Astrocyte of the cerebellum (primary cell): Measurements from ENCODE around the gene SERPINA12.

Experiments used
- DNase-seq: peaks from one replicate; pipeline ENCODE4 v3.0.0-alpha.2; 2011; ENCODE audit warnings: low read depth
- H3K4me3 ChIP-seq: 2 replicates; pipeline ENCODE4 v1.5.1; 2011; ENCODE audit warnings: mild to moderate bottlenecking, low read depth, low read length, moderate library complexity
- in situ Hi-C: cut with HindIII; loops from 2 replicates; pipeline ENCODE4 v1.10.0; 2017; ENCODE audit warnings: low sequenced_read_pairs
- TF ChIP-seq, protein P1 (sequence below): IDR thresholded peaks from 2 replicates; pipeline ENCODE4 v1.5.1; 2012; ENCODE audit warnings: low read length, low read depth, moderate library complexity, mild to moderate bottlenecking; ENCODE audit errors: missing control alignments

Gene SERPINA12

DNA sequence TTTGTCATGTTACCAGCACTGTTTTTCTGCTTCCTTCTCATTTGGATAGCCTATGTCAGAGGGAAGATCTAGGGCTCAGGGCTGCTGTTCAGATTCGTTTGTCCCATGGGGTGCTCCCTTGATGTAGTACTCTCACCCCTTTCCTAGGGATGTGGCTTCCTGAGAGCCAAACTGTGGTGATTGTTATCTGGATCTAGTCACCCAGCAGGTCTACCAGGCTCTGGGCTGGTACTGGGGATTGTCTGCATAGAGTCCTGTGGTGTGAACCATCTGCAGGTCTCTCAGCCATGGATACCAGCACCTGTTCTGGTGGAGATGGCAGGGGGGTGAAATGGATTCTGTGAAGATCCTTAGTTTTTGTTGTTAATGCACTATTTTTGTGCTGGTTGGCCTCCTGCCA, 51.2 kb downstream of the SERPINA12 start:
- no peak overlapping the region for H3K4me3 ChIP-seq
- DNase-seq = no peak
- in situ Hi-C loops = no loop called here
- TF ChIP-seq, protein P1, sequence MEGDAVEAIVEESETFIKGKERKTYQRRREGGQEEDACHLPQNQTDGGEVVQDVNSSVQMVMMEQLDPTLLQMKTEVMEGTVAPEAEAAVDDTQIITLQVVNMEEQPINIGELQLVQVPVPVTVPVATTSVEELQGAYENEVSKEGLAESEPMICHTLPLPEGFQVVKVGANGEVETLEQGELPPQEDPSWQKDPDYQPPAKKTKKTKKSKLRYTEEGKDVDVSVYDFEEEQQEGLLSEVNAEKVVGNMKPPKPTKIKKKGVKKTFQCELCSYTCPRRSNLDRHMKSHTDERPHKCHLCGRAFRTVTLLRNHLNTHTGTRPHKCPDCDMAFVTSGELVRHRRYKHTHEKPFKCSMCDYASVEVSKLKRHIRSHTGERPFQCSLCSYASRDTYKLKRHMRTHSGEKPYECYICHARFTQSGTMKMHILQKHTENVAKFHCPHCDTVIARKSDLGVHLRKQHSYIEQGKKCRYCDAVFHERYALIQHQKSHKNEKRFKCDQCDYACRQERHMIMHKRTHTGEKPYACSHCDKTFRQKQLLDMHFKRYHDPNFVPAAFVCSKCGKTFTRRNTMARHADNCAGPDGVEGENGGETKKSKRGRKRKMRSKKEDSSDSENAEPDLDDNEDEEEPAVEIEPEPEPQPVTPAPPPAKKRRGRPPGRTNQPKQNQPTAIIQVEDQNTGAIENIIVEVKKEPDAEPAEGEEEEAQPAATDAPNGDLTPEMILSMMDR = no peak

DNA sequence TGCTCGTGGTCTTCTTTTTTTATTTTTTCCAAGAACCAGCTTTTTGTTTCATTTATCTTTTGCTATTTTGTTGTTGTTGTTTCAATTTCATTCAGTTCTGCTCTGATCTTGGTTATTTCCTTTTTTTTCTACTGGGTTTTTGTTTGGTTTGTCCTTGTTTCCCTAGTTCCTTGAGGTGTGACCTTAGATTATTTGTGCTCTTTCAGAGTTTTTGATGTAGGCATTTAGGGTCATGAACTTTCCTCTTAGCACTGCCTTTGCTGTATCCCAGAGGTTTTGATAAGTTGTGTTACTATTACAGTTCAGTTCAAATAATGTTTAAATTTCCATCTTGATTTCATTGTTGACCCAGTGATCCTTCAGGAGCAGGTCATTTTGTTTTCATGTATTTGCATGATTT, 53.3 kb downstream of the SERPINA12 start:
- in situ Hi-C loops = no loop called here
- no peak overlapping the region for H3K4me3 ChIP-seq
- TF ChIP-seq, protein P1 = no peak
- DNase-seq = no peak

DNA sequence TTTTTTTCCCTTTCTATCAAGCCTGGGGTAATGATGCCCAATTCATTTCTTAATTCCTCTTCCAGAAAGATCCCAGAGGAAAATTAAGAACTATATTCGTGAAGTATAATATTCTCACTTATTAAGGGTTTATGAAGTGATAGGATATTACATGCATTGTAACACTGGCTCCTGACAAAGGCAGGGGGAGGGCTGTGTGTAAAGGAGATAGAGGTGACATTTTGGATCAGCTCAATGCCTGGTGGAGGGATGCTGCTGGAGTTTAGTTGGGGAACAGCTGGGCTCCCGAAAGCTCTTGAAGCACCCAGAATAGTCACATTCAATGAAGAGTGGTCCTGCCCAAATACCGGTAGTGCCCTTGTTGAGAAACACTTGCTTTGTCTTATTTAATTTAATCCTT, 57.4 kb downstream of the SERPINA12 start:
- H3K4me3 ChIP-seq = no peak overlapping the region
- in situ Hi-C loops = no loop called here
- no peak for DNase-seq
- TF ChIP-seq, protein P1 = no peak

DNA sequence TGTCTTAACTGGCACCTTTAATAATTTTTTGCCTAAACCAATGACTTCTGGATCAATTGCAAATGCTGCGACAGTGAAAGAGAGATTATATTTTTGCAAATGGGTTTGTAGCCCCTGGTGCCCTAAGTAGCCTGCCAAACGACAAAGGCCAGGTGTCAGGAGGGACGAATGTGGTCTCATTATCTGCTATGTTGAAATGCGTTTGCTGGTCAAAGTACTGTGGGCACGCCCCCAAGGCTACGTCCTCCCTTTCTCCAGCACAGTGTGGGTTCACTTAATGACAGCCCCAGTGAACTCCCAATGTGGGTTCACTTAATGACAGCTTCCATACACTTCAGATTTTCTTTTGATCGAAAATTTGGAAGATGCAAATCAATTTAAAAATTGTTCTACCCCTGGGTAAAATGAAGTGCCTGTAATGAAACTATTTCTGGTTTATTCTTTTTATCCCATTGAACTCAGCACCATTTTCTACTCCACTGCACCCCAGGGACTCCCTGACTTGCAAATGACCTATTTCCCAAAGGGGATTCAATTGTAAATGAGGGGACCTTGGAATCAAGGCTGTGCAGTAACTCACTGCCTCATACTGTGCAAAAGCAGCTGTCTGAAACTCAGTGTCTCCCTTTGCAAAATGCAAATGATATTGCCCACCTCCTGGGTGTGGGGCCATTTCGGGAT, 58.0 kb downstream of the SERPINA12 start:
- in situ Hi-C loops = no loop called here
- DNase-seq = no peak
- no peak overlapping the region for H3K4me3 ChIP-seq
- TF ChIP-seq, protein P1 = no peak

DNA sequence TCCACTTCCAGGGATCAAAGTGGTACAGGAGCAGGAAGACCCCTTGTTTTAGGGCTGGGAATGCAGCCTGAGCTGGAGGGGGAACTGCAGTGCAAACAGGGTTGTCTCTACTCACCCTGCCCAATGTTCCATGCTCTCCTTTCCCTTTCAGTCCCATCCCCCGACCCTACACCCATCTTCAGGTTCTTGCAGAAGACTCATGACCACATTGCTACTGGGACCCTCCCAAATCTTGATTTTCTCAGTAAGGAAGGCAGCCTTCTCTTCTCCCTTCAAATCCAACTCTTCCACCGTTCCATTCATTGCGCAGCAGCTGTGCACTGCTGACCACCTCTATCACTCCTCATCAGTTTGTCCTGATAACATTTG, 58.6 kb downstream of the SERPINA12 start:
- H3K4me3 ChIP-seq = no peak overlapping the region
- TF ChIP-seq, protein P1 = no peak
- no peak for DNase-seq
- in situ Hi-C loops = no loop called here

DNA sequence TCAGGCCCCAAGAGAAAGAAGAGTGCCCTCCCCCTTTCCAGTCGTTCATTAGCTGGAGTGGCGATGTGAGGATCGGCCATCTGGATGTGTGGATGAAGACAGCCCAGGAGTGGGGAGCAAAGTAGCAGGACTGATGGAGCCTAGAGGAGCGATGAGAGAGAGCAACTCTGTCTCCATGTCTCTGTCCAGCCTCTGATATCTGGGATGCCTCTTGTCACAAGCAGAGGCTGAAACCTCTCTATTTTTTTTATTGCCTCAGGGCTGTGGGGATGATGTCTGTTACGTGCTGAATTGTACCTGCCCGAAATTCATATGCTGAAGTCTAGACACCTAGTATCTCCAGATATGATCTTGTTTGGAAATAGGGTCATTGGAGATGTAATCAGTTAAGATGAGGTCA, 59.3 kb downstream of the SERPINA12 start:
- no peak overlapping the region for H3K4me3 ChIP-seq
- in situ Hi-C loops = no loop called here
- TF ChIP-seq, protein P1 = no peak
- no peak for DNase-seq
